Stimulated activated naive CD8-positive, alpha-beta T cell treated with anti-CD3 and anti-CD28 coated beads, Interleukin-15, Interleukin-2, amounts not matched to agents 100 U/mL and 50 U/mL, for 24 hours (primary cell): ENCODE data around the gene SIPA1.

Source experiments
- ATAC-seq: fragments of 150-1000 bp; cut with Tn5 transposase; one replicate; pipeline ENCODE4 v1.10.0; 2021
- DNase-seq: peaks from one replicate; pipeline ENCODE4 v3.0.0; 2021

SIPA1 gene

GRCh38 chr11:65609665-65610064 lies 28.2 kb upstream of the SIPA1 start:
- ATAC-seq (no peak), DNase-seq (no peak)

DNA sequence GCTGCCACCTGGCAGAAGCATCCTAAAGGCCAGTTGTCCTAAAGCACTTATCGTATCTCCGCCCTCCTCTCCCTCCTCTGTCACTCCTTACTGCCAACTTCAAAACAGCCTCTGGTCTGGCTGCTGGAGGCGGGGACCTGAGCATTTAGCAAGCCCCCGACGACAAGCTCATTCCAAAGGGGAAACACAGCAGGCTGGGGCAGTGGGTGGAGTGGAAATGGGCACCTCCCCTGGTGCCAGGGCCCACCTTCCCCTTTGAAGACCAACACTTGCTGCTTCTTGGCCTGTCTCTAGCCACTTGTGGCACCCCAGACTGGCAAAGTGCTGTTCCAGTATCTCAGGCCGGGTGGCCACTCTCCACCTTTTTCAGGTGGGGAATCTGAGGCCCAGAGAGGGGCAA lies 27.5 kb upstream of the SIPA1 start:
- ATAC-seq = no peak
- no peak for DNase-seq

DNA sequence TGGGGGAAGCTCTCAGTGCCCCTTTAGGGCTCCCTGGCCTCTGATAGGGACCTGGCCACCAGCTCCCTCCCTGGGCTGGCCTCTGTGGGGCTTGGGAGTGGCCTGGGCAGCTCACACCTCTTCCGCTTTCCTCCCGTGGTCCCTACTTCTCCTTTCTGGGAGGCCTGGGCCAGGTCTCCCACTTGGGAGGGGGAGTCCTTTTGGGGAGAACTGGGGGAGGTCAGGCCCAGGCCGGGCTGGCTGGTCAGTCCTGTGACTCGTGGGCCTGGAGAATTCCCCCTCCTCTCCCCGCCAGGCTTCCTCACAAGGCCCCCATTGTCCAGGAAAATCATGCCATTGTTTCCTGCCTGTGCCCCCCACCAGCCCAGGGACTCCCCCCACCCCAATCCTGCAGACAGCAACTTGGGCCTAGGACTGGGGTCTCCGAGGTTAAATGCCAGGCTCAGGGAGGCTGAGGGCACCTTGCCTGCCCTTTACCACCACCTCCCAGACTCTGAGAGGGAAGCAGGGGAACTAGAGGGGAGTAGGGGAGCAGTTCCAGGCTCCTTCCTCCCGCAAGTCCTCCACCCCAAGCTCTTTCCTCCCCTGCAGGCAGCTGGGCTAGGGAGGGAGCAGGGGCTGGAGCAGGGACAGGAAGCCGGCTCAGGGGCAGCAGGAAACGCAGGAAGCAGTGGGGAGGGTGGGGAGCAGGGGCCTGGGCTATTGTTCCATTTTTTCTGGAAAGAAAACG lies 26.7 kb upstream of the SIPA1 start:
- ATAC-seq = no peak
- no peak for DNase-seq

DNA sequence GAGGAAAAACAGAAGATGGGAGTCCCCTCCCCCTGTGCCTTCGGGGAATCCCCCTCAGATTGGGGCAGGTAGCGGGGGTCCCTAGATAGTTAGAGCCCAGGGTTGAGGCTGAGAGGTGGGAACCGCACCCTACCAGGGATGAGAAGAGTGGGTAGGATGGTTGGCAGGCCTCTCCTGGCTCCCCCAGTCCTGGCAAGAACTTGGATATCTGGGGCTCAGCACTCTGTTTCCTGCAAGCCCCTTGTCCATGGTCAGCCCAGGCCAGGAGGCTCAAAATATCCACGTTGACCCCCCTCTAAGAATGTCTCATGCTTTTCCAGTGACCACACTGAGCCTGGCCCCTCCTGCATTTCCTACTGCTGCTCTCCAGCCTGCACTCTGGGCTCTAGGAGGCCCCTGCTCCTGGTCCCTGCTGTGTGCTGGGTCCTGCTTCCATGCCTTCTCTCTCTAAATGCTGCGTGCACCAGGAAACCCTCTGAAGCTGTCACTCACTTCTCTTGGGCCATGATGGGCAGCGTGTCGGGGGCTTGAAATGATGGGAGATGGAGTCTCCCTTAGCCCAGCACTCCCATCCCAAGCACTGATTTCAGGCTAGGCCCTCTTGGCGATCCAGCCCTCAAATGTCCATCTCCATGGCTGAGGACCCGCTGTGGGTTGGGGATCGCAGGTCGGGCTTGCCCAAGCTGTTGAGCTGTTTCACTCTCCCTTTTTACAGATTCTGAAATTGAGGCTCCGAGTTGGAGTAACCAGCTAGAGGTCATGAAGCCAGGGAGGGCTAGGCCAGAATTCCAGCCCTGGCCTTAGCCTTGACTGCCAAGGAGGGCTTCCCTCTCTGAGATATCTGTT lies 25.9 kb upstream of the SIPA1 start:
- DNase-seq = no peak
- no peak for ATAC-seq

DNA sequence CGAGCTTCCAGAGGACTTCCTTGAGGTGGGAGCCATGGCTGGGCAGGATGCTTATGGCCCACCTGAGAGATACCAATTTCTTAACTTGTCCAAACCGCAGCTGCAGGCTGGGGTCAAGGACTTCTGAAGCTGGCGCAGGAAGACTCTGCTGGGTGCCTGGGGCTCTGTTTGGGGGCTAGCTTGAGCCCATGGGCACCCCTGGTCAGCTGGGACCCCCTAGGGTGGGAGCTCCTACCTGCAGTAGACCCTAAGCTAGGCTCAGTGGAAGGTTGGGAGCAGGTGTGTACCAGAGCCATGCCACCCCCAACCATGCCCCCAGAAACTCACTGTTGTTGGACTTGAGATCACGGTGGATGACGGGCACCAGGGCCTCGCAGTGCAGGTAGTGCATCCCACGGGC lies 25.2 kb upstream of the SIPA1 start:
- DNase-seq = no peak

DNA sequence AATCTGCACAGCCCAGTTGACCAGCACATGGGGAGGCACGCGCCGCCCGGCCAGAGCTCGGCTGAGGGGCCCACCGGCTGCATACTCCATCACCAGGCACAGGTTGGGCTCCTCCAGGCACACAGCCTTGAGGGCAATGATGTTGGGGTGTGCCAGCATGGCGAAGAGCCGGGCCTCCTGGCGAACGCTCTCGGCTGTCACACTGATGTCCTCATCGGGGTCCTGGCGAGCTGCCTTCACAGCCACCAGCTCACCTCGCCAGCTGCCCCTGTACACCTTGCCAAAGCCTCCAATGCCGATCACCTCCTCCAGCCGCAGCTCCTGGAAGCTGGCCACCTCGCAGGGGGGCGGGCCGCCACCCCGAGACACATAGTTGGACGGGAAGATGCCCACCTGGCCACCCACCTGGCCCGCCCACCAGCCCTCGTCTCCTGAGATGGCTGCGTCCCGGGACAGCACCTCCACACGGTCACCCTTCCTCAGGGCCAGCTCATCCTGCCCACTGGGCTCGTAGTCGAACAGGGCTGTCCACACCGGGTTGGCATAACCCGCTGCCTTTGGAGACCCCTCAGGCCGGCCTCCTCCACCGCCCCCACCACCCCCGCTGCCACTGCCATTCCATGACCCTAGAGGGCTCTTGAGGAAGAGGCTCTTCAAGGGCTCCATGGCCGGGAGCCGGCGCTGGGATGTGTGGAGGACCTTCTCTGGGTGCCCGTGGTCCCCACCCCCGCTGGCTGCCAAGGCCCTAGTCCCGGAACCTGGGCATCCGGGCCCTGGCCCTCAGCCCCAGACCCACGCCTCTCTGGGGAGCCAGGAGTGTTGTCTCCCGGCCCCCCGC lies 24.6 kb upstream of the SIPA1 start:
- ATAC-seq = no peak
- no peak for DNase-seq

More for the DNA sequence above, 25.2 kb upstream of the SIPA1 start:
- no peak for ATAC-seq

- DNase-seq (peak; percentile 99), ATAC-seq (peak; percentile 90)
These were observed 22.5 kb upstream of the SIPA1 start, which contains the start of gene PCNX3 for GRCh38 chr11:65615229-65615949. TSS of gene PCNX3 (plus strand) at chr11:65615776. CDS start at chr11:65616312, 536 bp downstream.

GRCh38 chr11:65615950-65616574 lies 21.8 kb upstream of the SIPA1 start:
- no peak for ATAC-seq
- DNase-seq = peak; percentile 67

- no peak for ATAC-seq
- DNase-seq = peak; percentile 38
These were observed 21.3 kb upstream of the SIPA1 start for GRCh38 chr11:65616575-65617001.

DNA sequence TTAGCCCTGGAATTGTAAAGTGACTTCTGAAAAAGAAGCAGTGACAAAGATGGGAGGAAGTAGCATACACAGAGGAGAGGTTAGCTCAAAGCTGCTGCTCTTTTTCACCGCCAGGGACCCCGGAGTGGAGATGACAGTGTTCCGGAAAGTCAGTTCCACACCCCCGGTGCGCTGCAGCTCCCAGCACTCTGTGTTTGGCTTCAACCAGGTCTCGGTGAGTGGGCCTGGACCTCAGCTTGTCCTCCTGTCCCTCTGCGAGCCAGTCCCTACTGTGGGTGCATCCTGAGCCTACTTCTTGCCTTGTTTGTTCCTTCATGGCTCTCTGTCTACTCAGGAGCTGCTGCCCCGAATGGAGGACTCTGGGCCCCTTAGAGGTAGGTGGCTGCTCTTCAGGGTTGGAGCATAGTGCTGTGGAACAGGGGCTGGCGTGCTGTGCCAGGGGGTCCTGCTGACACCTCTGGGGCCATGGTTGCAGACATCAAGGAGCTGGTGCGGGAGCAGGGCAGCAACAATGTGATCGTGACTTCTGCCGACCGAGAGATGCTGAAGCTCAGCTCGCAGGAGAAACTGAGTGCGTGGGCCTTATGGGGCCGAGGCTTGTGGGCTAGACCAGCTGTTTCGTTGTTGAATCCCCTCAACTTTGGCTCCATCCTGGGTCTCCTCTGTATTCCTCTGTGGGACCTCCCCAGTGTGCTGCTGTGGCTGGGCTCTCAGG lies 20.6 kb upstream of the SIPA1 start:
- ATAC-seq (no peak), DNase-seq (no peak)

DNA sequence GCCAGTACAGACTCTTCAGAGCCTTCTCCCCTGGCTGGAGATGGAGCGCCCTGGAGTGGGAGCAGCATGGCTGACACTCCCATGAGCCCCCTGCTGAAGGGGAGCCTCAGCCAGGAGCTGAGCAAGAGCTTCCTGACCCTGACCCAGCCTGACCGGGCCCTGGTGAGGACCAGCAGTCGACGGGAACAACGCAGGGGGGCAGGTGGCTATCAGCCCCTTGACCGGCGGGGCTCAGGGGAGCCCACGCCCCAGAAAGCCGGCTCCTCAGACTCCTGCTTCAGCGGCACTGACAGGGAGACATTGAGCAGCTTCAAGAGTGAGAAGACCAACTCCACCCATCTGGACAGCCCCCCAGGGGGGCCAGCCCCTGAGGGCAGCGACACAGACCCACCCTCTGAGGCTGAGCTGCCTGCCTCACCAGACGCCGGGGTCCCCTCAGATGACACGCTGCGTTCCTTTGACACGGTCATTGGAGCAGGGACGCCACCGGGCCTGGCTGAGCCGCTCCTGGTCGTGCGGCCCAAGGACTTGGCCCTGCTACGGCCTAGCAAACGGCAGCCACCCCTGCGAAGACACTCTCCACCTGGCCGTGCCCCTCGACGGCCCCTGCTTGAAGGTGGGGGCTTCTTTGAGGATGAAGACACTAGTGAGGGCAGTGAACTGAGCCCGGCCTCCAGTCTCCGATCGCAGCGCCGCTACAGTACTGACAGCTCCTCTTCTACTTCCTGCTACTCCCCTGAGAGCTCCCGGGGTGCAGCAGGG lies 19.7 kb upstream of the SIPA1 start:
- DNase-seq = no peak
- no peak for ATAC-seq

DNA sequence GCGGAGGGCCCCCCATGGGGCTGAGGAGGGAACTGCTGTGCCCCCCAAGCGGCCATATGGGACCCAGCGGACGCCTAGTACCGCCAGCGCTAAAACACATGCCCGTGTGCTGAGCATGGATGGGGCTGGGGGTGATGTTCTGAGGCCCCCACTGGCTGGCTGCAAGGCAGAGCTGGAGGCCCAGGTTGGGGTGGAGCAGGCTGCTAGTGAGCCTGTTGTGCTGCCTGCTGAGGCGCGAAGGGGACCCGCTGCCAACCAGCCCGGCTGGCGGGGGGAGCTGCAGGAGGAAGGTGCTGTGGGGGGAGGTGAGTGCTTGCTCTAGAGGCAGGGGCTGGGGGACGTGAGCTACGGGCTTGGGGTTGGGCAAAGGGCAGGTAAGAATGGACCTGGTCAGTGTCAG lies 19.1 kb upstream of the SIPA1 start:
- ATAC-seq = no peak
- no peak for DNase-seq

- no peak for ATAC-seq
- no peak for DNase-seq
These were observed 18.5 kb upstream of the SIPA1 start for GRCh38 chr11:65619281-65619928.

GRCh38 chr11:65620666-65621065 lies 17.2 kb upstream of the SIPA1 start:
- DNase-seq (no peak), ATAC-seq (no peak)

GRCh38 chr11:65621460-65621859 lies 16.4 kb upstream of the SIPA1 start:
- ATAC-seq = no peak
- no peak for DNase-seq

DNA sequence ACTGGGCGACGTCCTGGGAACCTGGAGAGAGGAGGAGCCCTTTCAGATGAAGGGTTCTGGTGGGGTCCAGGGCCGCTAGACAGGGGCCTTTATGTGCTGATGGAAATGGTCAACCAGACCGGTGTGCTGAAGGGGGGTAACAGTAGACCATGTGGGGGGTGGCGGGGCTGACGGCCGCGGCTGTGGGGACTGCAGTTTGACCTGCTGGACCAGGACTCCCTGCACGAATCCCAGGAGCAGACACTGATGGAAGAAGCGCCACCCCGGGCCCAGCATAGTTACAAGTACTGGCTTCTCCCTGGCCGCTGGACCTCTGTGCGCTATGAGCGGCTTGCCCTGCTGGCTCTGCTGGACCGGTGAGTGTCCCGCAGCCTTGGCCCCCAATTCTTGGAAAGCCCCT lies 15.9 kb upstream of the SIPA1 start:
- no peak for ATAC-seq
- DNase-seq = no peak

DNA sequence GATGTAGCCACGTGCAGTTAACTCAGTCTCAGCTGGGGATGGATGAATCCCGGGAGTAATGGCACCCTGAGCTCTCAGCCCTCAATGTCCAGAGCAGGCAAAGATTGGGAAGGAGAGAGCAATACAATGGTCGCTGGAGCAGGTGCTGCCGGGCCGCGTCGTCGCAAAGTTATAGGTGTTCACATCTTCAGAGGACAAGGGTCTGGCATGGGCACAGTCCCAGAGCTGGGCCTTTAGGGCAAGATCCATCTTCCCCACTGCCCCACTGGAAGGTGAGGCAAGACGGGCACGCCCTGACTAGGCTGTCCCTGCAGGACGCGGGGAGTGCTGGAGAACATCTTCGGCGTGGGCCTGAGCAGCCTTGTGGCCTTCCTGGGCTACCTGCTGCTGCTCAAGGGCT lies 14.7 kb upstream of the SIPA1 start:
- ATAC-seq (no peak), DNase-seq (no peak)

DNA sequence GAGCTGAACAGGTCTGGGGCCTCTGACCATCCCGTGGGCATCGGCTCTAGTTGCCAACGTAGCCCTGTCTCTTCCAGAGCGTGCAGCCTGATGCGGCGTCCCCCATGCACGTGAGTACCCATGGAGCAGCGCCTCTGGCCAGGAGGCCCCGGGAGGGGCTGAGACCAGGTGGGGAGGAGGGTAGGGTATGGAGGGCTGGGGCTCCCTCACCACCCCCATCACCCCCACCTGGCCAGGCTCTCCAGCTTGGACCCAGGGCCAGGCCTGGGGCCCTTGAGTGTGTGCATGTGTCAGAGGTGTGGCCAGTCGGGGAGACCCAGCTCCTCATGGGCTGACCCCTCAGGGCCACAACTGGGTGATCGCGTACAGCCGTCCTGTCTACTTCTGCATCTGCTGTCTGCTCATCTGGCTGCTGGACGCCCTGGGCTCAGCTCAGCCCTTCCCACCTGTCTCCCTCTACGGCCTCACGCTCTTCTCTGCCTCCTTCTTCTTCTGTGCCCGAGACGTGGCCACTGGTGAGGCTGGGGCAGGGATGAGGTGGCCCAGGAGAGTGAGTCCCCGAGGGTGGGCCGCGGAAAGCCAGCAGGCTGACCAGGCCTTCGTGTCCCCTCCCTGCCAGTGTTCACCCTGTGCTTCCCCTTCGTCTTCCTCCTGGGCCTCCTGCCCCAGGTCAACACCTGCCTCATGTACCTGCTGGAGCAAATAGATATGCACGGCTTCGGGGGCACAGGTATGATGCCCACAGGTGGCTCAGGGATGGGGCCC lies 13.9 kb upstream of the SIPA1 start:
- DNase-seq = no peak
- no peak for ATAC-seq
